ENCODE data around the gene TTC27.

DNA sequence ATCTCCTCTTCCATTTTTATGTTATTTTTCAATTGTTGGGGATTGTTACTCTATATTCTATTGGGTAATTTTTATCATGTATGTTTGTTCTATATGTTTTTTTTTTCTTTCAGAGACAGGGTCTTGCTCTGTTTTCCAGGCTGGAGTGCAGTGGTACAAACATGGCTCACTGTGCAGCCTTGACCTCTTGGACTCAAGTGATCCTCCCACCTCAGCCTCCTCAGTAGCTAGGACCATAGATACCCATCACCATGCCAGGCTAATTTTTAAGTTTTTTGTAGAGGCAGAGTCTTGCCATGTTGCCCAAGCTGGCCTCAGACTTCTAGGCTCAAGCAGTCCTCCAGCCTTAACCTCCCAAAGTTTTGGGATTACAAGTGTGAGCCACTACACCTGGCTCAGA lies 88.7 kb downstream of the TTC27 start:
- TF ChIP-seq, protein P1, sequence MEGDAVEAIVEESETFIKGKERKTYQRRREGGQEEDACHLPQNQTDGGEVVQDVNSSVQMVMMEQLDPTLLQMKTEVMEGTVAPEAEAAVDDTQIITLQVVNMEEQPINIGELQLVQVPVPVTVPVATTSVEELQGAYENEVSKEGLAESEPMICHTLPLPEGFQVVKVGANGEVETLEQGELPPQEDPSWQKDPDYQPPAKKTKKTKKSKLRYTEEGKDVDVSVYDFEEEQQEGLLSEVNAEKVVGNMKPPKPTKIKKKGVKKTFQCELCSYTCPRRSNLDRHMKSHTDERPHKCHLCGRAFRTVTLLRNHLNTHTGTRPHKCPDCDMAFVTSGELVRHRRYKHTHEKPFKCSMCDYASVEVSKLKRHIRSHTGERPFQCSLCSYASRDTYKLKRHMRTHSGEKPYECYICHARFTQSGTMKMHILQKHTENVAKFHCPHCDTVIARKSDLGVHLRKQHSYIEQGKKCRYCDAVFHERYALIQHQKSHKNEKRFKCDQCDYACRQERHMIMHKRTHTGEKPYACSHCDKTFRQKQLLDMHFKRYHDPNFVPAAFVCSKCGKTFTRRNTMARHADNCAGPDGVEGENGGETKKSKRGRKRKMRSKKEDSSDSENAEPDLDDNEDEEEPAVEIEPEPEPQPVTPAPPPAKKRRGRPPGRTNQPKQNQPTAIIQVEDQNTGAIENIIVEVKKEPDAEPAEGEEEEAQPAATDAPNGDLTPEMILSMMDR (IDR thresholded peaks at IDR 0.05) = no peak
- no peak for TF ChIP-seq EP300 (IDR thresholded peaks at IDR 0.05; ENCODE audit: low read depth)
